SK-N-SH (cell line): Measurements from ENCODE around the gene PTH2. TPM values are rescaled to one million over a fixed set of nuclear protein-coding genes. Genes with fewer than 3 reads are reported as not detected.
A peak's percentile ranks its signal among the peaks of the same experiment; 100 is the strongest.

ENCODE experiments used
- CTCF ChIA-PET: fragments of 300-600, 350-600 bp; formaldehyde crosslinking; extraction: SDS; loops from one replicate; lab custom pipeline; 2021; lab: Yijun Ruan, JAX
- POLR2A ChIA-PET: fragments of 350-600 bp; sonication (Branson Sonifier 250); formaldehyde crosslinking; extraction: SDS; loops from one replicate; lab custom pipeline; 2020; ENCODE audit warnings: antibody characterized with exemption, inconsistent platforms; lab: Yijun Ruan, JAX
- DNase-seq: peaks from one replicate; pipeline ENCODE4 v3.0.0; 2012
- H2AFZ ChIP-seq: fragments of 200-600 bp; sonication (generic); 2 replicates; pipeline ENCODE4 v1.8.1; 2016; ENCODE audit warnings: antibody characterized with exemption, mild to moderate bottlenecking, low read depth
- H3F3A ChIP-seq: fragments of 200-600 bp; sonication (generic); replicated peaks from 2 replicates; pipeline ENCODE3; 2016; ENCODE audit warnings: antibody characterized with exemption, mild to moderate bottlenecking; ENCODE audit not compliant: insufficient read depth
- H3K27ac ChIP-seq, 2 experiments: fragments of 200-500 bp in 1 of 2; fragments of 200-600 bp in 1 of 2; sonication (Bioruptor generic) in 1 of 2; sonication (generic), shearing (Covaris generic) in 1 of 2; 2 replicates each; pipeline versions ENCODE4 v1.5.1 to v1.6.1; 2014 to 2016; ENCODE audit warnings: low read depth in 2 of 2, inconsistent platforms in 1 of 2, low read length in 1 of 2, mild to moderate bottlenecking in 1 of 2, mixed read lengths in 1 of 2
- H3K27me3 ChIP-seq: fragments of 200-600 bp; sonication (generic), shearing (Covaris generic); 2 replicates; pipeline ENCODE4 v1.6.1; 2016; ENCODE audit warnings: mixed run types; ENCODE audit not compliant: insufficient read depth
- H3K36me3 ChIP-seq, 2 experiments: fragments of 200-500 bp in 1 of 2; fragments of 200-600 bp in 1 of 2; sonication (Bioruptor generic) in 1 of 2; sonication (generic) in 1 of 2; replicated peaks in 1 of 2; 2 replicates each; pipeline versions ENCODE3 to v1.5.1; 2014 to 2016; ENCODE audit warnings: low read length in 1 of 2, mild to moderate bottlenecking in 1 of 2; ENCODE audit not compliant: insufficient read depth in 2 of 2, control insufficient read depth in 1 of 2
- H3K4me1 ChIP-seq, 2 experiments: fragments of 200-500 bp in 1 of 2; fragments of 200-600 bp in 1 of 2; sonication (Bioruptor generic) in 1 of 2; sonication (generic), shearing (Covaris generic) in 1 of 2; 2 replicates each; pipeline versions ENCODE4 v1.5.1 to v1.6.1; 2014 to 2016; ENCODE audit warnings: low read depth in 1 of 2, low read length in 1 of 2, mixed run types in 1 of 2; ENCODE audit not compliant: insufficient read depth in 2 of 2, control insufficient read depth in 1 of 2
- H3K4me2 ChIP-seq: fragments of 200-600 bp; sonication (generic), shearing (Covaris generic); 2 replicates; pipeline ENCODE4 v1.6.1; 2017; ENCODE audit warnings: mixed run types
- H3K4me3 ChIP-seq, 2 experiments: fragments of 200-500 bp in 1 of 2; fragments of 200-600 bp in 1 of 2; sonication (Bioruptor generic) in 1 of 2; sonication (generic), shearing (Covaris generic) in 1 of 2; 2 replicates each; pipeline versions ENCODE4 v1.5.1 to v1.8.1; 2014 to 2016; ENCODE audit warnings: low read depth in 2 of 2, inconsistent platforms in 1 of 2, low read length in 1 of 2, mild to moderate bottlenecking in 1 of 2, mixed read lengths in 1 of 2, moderate library complexity in 1 of 2
- H3K79me2 ChIP-seq: fragments of 200-600 bp; sonication (generic); 2 replicates; pipeline ENCODE4 v1.8.1; 2017; ENCODE audit warnings: mild to moderate bottlenecking; ENCODE audit not compliant: insufficient read depth
- H3K9ac ChIP-seq: fragments of 200-600 bp; sonication (generic); 2 replicates; pipeline ENCODE4 v1.6.1; 2017; ENCODE audit warnings: mixed run types
- H3K9me2 ChIP-seq: fragments of 200-600 bp; sonication (generic); 2 replicates; pipeline ENCODE4 v1.6.1; 2017; ENCODE audit warnings: mixed run types
- H3K9me3 ChIP-seq: fragments of 200-600 bp; sonication (generic); 2 replicates; pipeline ENCODE4 v1.6.1; 2017; ENCODE audit warnings: mixed run types, mild to moderate bottlenecking, moderate library complexity
- H4K20me1 ChIP-seq: fragments of 200-600 bp; sonication (generic); 2 replicates; pipeline ENCODE4 v1.6.1; 2017; ENCODE audit warnings: mild to moderate bottlenecking, mixed run types; ENCODE audit not compliant: insufficient read depth
- CHD2 ChIP-seq: fragments of 150-350 bp; IDR thresholded peaks from 2 replicates; pipeline ENCODE4 v1.6.1; 2018; ENCODE audit warnings: low read length; ENCODE audit not compliant: partially characterized antibody
- EP300 ChIP-seq, 2 experiments: IDR thresholded peaks; 2 replicates each; pipeline versions ENCODE4 v1.4.0 to v1.6.1; 2012; ENCODE audit warnings: borderline replicate concordance in 1 of 2, low read depth in 1 of 2, low read length in 1 of 2
- FOXJ3 ChIP-seq: sonication (generic); formaldehyde crosslinking; IDR thresholded peaks from 2 replicates; pipeline ENCODE4 v1.5.1; 2020; ENCODE audit warnings: mild to moderate bottlenecking, missing genetic modification reagents
- FOXM1 ChIP-seq: IDR thresholded peaks from 2 replicates; pipeline ENCODE4 v1.4.0; 2012; ENCODE audit warnings: low read depth, mild to moderate bottlenecking
- GABPA ChIP-seq: IDR thresholded peaks from 2 replicates; pipeline ENCODE4 v1.4.0; 2012; ENCODE audit warnings: low read depth, mild to moderate bottlenecking
- GATA2 ChIP-seq: sonication (generic); formaldehyde crosslinking; IDR thresholded peaks from 2 replicates; pipeline ENCODE4 v1.5.0; 2020; ENCODE audit warnings: mild to moderate bottlenecking, missing genetic modification reagents
- JUND ChIP-seq: IDR thresholded peaks from 2 replicates; pipeline ENCODE4 v1.4.0; 2012
- MXI1 ChIP-seq: IDR thresholded peaks from 2 replicates; pipeline ENCODE4 v1.6.1; 2012; ENCODE audit warnings: mild to moderate bottlenecking, low read depth, low read length, improper control_type of control experiment
- PBX3 ChIP-seq: IDR thresholded peaks from 2 replicates; pipeline ENCODE4; 2012
- POLR2AphosphoS5 ChIP-seq: IDR thresholded peaks from 2 replicates; pipeline ENCODE4 v1.6.1; 2012; ENCODE audit warnings: low read depth, low read length
- RCOR1 ChIP-seq: fragments of 150-350 bp; IDR thresholded peaks from 2 replicates; pipeline ENCODE4 v1.6.1; 2017; ENCODE audit warnings: antibody characterized with exemption, low read length
- RFX5 ChIP-seq: IDR thresholded peaks from 2 replicates; pipeline ENCODE4 v1.6.1; 2012; ENCODE audit warnings: mild to moderate bottlenecking, improper control_type of control experiment, low read length
- RXRA ChIP-seq: IDR thresholded peaks from 2 replicates; pipeline ENCODE4 v1.4.0; 2012; ENCODE audit warnings: low read depth, mild to moderate bottlenecking, borderline replicate concordance
- SMC3 ChIP-seq: IDR thresholded peaks from 2 replicates; pipeline ENCODE4 v1.6.1; 2012; ENCODE audit warnings: low read depth, low read length, improper control_type of control experiment
- TAF1 ChIP-seq: IDR thresholded peaks from 2 replicates; pipeline ENCODE4 v1.6.1; 2012; ENCODE audit warnings: low read depth, mild to moderate bottlenecking, low read length, moderate library complexity, borderline replicate concordance
- TCF12 ChIP-seq: IDR thresholded peaks from 2 replicates; pipeline ENCODE4 v1.4.0; 2012
- USF1 ChIP-seq: IDR thresholded peaks from 2 replicates; pipeline ENCODE4 v1.4.0; 2012; ENCODE audit warnings: low read depth, borderline replicate concordance
- ZBTB33 ChIP-seq: IDR thresholded peaks from 2 replicates; pipeline ENCODE4 v1.4.0; 2012; ENCODE audit warnings: low read depth, borderline replicate concordance
- WGBS: methylation state at CpG from one replicate; pipeline ENCODE4 v1.1.6; 2017; ENCODE audit warnings: low lambda C conversion rate; 5-methylcytosine and 5-hydroxymethylcytosine counted together
- polyA plus RNA-seq, 3 experiments: library from polyadenylated mRNA; depleted of rRNA; stranded (reverse); fragments of >200 nt; gene quantifications; 2 replicates each; pipeline ENCODE4 v1.2.3, GENCODE V29; 2012
- TF ChIP-seq, protein P1 (sequence below): IDR thresholded peaks from 2 replicates; pipeline ENCODE4 v1.6.1; 2012; ENCODE audit warnings: mild to moderate bottlenecking, low read depth, low read length, moderate library complexity

PTH2 gene
- polyA plus RNA-seq, 1 of the 3 experiments (the other 2 are of a cell fraction): not detected

DNA sequence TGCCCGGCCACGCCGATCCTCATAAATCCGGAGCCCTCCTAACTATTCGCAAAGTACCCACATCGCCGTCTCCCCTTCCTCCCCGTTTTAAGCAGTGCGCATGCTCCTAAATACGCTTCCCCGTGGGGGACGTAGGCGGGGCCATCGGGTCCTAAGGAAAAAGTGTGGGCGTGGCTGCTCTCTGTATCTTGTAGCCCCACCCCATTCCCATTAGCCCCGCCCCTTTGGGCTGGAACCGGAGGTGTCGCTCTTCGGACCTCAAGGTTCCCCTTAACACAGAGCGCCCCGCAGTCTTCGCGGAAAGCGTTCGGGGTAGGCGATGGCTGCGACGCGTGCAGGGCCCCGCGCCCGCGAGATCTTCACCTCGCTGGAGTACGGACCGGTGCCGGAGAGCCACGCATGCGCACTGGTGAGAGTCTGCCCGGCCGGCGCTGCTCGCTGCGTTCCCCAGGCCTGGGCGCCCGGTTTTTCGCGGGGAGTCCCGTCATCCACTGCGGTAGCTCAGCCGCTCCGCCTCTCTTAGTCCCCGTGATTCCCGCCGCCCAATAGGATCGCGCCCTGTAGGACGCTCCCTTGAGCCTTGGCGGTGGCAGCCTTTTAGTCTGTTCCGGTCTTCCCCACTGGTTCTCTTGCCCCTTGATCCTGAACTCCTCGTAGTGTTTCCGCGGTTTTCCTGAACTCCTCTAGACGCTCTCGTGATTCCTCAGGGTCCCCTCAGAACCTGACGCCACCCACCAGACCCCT is 29.9 kb upstream of the PTH2 start, which contains the start of gene ALDH16A1 (continued):
- TF ChIP-seq, protein P1, sequence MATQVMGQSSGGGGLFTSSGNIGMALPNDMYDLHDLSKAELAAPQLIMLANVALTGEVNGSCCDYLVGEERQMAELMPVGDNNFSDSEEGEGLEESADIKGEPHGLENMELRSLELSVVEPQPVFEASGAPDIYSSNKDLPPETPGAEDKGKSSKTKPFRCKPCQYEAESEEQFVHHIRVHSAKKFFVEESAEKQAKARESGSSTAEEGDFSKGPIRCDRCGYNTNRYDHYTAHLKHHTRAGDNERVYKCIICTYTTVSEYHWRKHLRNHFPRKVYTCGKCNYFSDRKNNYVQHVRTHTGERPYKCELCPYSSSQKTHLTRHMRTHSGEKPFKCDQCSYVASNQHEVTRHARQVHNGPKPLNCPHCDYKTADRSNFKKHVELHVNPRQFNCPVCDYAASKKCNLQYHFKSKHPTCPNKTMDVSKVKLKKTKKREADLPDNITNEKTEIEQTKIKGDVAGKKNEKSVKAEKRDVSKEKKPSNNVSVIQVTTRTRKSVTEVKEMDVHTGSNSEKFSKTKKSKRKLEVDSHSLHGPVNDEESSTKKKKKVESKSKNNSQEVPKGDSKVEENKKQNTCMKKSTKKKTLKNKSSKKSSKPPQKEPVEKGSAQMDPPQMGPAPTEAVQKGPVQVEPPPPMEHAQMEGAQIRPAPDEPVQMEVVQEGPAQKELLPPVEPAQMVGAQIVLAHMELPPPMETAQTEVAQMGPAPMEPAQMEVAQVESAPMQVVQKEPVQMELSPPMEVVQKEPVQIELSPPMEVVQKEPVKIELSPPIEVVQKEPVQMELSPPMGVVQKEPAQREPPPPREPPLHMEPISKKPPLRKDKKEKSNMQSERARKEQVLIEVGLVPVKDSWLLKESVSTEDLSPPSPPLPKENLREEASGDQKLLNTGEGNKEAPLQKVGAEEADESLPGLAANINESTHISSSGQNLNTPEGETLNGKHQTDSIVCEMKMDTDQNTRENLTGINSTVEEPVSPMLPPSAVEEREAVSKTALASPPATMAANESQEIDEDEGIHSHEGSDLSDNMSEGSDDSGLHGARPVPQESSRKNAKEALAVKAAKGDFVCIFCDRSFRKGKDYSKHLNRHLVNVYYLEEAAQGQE: no peak
- TF ChIP-seq RFX5 (peak; percentile 51; the same call in 1 of the 2 replicates), FOXJ3 (no peak), TCF12 (no peak), MXI1 (peak; percentile 52; the same call in 1 of the 2 replicates), RCOR1 (no peak), PBX3 (no peak), RXRA (no peak), GATA2 (CRISPR knock-in tag) (no peak), JUND (no peak), FOXM1 (no peak), EP300 (IDR thresholded peaks at IDR 0.05; ENCODE audit: borderline replicate concordance in 1 of 2, low read depth in 1 of 2, low read length in 1 of 2) (no peak)

DNA sequence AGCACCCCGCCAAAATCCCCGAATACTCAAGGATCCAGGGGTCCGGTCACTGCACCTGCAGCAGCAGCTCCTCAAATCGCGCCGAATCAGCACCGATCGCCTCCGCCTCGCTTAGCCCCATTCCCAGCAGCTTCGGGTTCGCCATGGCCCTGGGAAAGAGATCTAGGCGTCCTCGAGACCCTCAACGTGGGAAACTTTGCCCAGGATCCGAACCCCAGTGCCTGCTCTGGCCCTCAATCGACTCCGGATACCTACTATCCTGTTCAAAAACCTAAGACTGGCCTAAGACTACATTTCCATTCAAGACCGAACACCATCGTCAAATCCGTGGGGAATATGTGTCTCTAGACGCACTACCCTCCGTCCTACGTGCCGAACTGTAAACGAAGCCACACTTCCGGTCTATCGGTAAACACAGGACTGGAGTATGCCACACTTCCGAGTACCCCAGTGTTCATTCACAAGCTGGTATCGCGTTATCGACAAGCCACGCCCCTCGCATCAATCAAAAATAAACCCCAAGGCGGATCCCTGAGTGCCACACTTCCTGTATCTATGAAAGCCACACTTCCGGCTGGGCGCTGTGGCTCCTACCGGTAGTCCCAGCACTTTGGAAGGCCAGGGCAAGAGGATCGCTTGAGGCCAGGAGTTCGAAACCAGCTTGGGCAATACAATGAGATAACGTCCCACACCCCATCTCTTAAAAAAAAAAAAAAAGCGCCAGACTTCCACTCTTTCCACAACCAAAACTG is 28.4 kb upstream of the PTH2 start, which contains the start of gene PIH1D1:
TSS of gene PIH1D1 (minus strand) at position 385 of the 752 bp plus-strand sequence. CDS start at position 145, 240 bp downstream.
- Histone ChIP-seq H3K9me2 (no peaks in the 10 kb centered on the region), H3K27me3 (no peaks in the 10 kb centered on the region), H3K79me2 (peaks cover 47% of the 10 kb centered on the region), H4K20me1 (no peaks in the 10 kb centered on the region; the same call in 1 of the 2 replicates), H2AFZ (peak within 1 kb of the TSS; percentile 93), H3K4me3 (peak within 1 kb of the TSS; percentile 80 to 88), H3K36me3 (peaks cover 12 to 13% of the 10 kb centered on the region in 2 experiments), H3F3A (peaks cover 26% of the 10 kb centered on the region), H3K9ac (peak within 1 kb of the TSS; percentile 97), H3K9me3 (no peaks in the 10 kb centered on the region), H3K4me1 (peaks cover 0 to 16% of the 10 kb centered on the region in 2 experiments; a peak in 2 of 4 replicates), H3K4me2 (peak within 1 kb of the TSS; percentile 97), H3K27ac (peak within 1 kb of the TSS; percentile 93 to 95)
- peak; percentile 84 for DNase-seq
- POLR2A ChIA-PET: interaction anchor here (0.6 to 2.6 kb wide), 7 partner anchors 9 to 90 kb away, joined by 3 to 14 read pairs (median 4); partner anchors contain the start of gene RPS11
- CTCF ChIA-PET: interaction anchor here (0.7 to 1.7 kb wide), 9 partner anchors 8 to 119 kb away, joined by 3 to 6 read pairs (median 3); no protein-coding TSS in a partner anchor
- WGBS: under 1% methylated on average over 30 of the region's 42 CpGs
- TF ChIP-seq PBX3 (peak; percentile 93), USF1 (no peak), GABPA (peak; percentile 95), FOXM1 (no peak), RXRA (no peak), TCF12 (no peak), ZBTB33 (peak; percentile 98), RCOR1 (peak; percentile 81), GATA2 (CRISPR knock-in tag) (no peak; the same call in 1 of the 2 replicates), MXI1 (peak; percentile 86; the same call in 1 of the 2 replicates), POLR2AphosphoS5 (peak; percentile 97), SMC3 (no peak), JUND (no peak), TAF1 (peak; percentile 89), CHD2 (peak; percentile 99)
